ENCODE data around the gene DNAAF5.
"Not testable (repeated sequence)": the region's sequence is repeated elsewhere in the genome, so short reads cannot be mapped to it uniquely, and the experiment has no call there.

Gene DNAAF5

DNA sequence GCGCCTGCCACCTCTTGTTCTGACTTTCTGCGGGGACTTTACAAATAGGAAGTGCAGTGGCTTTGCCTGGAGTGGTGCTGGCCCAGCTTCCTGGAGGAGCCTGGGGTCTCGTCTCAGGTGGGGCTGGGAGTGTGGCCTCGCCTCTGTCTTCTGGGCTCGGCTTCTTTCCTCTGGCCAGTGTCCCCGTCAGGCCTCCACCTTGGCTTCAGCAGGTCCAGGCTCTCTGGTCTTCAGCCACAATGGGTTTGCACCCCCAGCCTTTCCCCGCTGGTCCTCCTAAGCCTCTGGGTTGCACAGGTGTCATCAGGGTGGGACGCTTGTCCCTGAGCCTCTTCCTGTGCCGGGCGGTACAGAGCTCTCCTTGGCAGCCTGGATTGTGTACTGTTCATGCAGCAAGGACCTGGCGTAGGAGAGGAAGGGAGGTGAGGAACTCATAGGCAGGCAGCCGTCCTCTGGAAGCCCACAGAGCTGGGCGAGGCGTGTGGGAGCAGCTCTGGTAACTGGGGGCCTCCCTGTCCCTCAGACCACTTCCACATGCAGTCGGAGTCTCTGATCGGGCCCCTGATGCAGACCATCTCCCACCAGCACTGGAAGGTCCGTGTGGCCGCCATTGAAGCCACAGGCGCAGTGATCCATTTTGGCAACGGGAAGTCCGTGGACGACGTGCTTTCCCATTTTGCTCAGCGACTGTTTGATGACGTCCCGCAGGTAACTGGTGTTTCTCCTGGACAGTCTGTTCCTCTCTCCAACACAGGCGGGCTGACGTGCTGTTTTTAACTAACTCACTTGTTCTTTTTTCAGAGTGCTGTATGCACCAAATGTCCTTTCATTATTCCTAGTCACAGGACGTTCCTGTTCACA is 2.9 kb downstream of the DNAAF5 start:
- DNase-seq (ENCODE audit: low read depth in 2 of 2), result no peak

DNA sequence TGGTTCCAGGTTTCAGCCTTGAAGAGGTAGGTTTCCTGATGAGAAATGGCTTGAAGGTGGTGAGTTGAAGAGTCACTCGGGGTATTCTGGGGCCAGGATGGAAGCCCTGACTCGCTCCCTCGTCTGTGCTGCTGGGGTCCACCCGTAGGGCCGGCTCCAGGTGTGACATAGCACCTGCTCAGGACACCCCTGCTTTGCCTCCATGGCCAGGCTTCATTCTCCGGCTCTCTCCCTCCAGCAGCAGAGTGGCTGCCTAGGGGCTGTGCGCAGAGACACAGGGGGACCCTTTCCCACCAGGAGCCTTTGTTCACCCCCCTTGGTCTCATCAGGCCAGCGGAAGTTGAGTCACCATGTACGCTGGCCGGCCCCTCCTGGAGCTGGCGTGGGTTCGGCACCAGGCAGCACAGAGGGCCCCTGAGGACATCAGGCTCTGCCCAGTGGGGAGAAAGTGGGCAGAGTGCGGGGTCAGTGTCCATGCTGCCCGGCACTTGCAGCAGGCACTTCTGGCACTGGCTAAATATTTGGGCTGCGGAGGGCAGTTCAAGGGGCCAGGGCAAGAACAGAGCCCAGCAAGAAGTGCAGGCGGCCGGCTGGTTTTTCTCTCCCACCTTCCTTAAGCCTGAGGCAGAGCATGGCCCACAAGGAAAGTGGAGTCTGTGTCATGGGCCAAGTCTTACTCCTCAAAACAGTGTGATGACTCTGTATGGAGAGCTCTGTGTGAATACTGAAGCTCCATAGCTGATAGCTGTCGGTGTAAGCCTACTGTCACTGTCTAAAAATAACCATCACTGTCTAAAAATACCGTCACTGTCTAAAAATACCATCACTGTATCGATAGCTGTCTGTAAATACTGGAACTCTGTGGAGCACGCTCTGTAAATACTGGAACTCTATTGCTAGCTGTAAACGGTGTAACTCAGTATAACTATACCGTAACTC is 4.3 kb downstream of the DNAAF5 start:
- DNase-seq (ENCODE audit: low read depth in 2 of 2), result no peak

DNA sequence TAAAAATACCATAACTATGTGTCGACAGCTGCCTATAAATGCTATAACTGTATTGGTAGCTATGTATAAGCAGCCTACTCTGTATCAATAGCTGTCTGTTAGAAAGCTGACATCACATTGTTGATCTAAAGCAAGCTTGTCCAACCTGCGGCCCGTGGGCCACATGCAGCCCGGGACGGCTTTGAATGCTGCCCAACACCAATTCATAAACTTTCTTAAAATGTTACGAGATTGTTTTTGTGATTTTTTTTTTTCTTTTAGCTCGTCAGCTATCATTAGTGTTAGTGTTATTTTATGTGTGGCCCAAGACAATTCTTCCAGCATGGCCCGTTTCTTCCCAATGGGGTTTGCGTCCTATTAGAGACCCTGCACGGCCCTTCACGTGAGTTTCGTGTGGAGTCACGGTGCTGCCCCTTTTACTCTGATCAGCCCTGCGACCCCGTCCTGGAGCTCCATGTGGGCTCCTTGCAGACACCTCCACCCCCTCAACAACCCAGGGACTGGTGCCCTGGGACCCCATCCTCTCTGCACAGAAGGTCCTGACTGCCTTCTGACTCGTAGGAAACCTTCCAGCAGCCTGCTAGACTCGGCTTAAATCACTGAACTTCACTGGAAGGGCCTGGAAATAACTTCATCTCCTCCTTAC is 5.1 kb downstream of the DNAAF5 start:
- no peak for DNase-seq (ENCODE audit: low read depth in 2 of 2)

DNA sequence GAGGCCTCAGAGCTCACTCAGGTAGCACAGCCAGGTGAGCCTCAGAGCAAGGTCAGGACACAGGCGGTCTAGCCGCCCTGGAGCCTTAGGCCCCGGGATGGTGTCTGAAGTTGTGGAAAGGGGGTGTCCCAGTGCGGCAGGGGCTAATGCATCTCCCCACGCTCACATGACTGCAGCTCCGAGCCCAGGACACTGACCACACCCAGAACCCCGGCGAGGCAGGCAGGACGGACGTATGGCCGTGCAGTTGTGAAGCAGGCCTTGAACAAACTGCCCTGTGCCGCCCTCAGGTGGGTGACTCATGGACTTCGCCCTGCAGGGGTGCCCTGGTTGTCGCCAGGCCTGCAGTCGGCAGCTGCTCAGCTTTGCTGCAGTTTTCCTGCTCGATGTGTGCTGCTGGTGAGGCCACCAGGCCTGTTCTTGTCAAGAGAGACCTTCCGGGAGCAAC is 5.6 kb downstream of the DNAAF5 start:
- no peak for DNase-seq (ENCODE audit: low read depth in 2 of 2)

DNA sequence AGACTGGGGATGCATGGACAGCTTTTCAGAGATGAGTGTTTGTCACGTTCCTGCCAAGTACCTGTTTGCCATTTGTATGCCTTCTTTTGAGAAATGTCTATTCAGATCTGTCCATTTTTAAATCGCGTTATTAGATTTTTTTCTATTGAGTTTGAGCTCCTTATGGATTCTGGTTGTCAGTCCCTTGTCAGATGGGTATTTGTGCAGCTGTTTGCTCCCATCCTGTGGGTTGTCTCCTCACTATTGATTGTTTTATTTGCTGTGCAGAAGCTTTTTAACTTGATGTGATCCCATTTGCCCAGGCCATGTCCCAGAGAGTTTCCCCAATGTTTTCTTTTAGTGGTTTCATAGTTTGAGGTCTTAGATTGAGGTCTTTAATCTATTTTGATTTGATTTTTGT is 6.1 kb downstream of the DNAAF5 start:
- DNase-seq (ENCODE audit: low read depth in 2 of 2), result no peak

DNA sequence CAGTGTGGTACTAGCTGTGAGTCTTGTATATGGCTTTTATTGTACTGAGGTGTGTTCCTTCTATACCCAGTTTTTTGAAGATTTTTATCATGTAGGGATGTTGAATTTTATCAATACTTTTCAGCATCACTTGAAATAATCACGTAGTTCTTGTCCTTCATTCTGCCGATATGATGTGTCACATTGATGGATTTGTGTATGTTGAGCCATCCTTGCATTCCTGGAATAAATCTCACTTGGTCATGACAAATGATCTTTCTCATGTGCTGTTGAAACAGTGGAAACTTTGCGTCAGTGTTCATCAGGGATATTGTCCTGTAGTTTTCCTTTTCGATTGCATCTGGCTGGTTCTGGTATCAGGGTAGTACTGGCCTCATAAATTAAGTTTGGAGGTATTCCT is 7.7 kb downstream of the DNAAF5 start:
- no peak for DNase-seq (ENCODE audit: low read depth in 2 of 2)

DNA sequence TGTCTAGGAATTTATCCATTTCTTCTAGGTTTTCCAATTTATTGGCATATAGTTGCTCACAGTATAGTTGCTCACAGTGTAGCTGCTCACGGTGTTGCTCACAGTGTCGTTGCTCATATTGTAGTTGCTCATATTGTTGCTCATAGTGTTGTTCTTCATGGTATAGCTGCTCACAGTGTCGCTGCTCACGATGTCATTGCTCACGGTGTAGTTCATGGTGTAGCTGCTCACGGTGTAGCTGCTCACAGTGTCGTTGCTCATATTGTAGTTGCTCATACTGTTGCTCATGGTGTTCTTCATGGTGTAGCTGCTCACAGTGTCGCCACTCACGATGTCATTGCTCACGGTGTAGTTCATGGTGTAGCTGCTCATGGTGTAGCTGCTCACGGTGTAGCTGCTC is 8.3 kb downstream of the DNAAF5 start:
- DNase-seq (ENCODE audit: low read depth in 2 of 2), result no peak

DNA sequence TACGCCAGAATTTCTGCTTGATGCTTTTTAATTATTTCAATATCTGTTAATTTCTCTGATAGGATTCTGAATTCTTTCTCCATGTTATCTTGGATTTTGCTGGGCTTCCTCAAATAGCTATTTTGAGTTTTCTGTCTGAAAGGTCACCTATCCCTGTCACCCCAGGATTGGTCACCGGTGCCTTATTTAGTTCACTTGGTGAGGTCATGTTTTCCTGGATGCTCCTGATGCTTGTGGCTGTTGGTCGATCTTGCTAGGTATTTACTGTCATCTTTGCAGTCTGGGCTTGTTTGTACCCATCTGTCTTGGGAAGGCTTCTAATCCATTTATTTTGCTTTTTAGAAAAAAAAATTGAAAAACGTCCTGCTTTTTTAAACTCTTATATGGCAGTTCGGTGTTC is 11.7 kb downstream of the DNAAF5 start:
- DNase-seq (ENCODE audit: low read depth in 2 of 2), result no peak

DNA sequence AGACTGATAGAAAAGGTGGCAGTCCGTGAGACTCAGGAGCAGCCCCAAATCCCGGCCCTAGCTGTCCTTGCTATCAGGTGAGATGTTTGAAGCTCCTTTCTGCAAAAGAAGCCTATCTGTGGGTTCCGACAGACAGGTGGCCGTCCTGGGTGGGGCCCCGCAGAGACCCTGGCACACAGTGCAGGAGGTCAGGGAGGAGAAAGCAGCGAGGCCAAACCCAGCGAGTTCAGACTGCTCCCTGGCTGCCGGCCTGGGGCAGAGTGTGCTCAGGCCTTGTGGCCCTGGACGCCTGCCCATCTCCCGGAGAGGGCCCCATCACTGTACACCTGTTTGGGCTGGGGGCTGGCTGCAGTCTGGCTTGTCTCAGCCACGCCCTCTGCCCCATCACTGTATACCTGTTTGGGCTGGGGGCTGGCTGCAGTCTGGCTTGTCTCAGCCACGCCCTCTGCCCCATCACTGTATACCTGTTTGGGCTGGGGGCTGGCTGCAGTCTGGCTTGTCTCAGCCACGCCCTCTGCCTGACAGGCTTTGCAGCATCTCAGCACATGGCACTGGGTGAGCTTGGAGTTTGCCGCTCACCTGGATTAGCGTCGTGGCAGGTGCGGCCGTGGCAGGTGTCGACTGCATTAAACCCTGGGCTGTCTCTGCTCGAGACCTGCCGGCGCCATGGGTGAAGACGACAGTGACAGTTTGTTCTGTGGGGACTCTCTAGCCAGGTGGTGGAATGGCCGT is 12.4 kb downstream of the DNAAF5 start:
- DNase-seq (ENCODE audit: low read depth in 2 of 2), result no peak

DNA sequence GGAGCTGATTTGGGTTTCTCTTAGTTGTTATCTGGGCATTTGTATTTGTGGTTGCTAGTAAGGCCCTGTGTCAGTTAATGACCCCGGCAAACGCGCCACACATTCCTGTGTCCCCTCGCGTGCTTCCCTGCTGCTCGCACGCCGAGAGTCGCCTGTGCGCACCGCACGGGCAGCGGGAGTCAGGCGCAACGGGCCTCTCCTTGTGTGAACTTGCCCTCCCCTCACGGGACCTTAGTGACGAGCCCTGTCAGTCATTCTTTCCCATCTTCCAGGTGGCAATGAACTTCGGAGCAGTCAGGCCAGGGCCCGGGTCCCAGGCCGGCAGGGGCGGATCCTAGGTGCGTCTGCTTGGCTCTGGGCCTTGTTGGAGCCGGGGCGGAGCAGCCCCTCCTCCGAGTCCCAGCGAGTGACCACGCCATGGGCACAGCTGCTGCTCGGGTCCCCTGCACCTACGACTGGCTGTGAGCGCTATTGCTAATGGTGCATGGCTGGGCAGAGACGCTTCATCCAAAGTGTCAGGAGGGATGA is 13.0 kb downstream of the DNAAF5 start:
- DNase-seq (ENCODE audit: low read depth in 2 of 2), result no peak

DNA sequence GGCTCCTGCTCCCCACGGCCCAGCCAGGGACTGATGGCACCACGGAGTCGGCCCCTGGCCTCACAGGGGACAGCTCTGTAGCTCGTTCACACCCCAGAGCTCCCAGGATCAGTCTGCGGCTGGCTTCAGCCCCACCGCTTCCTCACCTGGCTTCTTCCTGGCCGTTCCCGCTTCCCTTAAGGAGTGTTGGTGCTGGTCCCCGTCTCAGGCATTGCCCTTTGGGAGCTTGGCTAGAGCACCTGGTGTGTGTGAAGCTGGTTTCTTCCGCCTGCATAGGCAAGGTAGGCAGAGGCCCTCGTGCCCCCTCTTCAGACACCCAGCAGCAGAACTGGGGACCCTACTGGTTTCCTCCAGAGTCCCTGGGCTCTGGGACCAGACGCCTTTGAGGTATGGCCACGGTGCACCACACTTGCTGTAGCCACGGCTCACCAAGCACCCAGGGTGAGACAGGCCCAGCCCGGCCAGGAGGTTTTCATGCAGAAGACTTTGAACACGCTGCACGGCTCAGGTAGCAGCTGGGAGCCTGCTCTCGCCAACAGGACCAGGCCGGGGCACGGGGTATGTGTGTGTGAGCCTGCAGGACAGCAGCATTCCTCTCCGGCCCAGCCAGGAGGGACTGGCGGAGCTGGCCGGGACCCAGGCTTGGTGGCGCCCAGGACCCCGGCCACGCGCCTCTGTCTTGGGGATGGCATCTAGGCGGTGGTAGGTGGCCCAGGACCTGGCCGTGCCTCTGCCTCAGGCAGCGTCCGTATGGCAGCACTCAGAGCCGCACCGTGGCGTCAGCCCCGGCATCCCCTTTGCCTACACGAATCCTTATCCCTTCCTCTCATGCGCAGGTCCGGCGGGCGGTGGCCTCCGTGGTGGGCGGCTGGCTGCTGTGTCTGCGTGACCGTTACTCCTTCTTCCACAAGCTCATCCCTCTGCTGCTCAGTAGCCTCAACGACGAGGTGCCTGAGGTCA is 13.8 kb downstream of the DNAAF5 start:
- no peak for DNase-seq (ENCODE audit: low read depth in 2 of 2)

DNA sequence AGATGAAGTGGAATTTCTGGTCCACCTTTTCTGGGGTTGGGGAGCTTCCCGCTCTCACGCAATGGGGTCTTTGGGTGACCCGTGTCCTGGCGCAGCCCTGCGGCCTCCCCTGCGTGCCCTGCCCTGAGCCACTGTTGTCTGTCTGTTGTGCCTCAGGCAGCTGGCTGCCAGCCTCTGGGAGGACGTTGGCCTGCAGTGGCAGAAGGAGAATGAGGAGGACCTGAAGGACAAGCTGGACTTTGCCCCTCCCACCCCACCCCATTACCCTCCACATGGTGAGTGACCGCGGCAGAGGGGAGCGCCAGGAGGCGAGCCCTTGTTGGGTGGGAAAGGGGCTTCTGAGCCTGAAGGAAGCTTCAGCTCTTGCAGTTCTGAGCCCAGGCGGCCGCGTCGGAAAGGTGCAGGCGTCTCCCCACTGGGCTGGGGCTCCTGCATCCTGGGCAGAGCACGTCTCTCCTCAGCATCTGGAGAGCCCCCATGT is 14.7 kb downstream of the DNAAF5 start:
- DNase-seq (ENCODE audit: low read depth in 2 of 2), result no peak

DNA sequence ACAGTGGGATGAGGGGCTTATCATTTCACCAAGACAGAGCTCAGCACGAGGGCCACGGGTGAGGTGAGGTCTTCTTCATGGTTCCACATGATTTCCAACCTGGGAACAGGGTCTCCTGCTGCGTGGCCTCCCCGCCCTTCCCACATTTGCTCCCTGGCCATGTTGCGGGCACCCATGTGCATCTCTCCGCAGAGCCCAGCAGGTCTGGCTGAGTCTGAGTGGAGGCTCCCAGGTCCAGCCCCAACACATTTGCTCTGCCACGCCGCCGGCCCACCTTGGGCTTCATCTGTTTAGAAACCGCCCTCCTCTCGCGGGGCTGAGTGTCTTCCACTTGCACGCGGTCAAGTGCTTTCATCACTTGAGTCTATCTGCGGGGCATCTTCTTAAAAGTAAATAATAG is 15.4 kb downstream of the DNAAF5 start:
- DNase-seq (ENCODE audit: low read depth in 2 of 2), result no peak

DNA sequence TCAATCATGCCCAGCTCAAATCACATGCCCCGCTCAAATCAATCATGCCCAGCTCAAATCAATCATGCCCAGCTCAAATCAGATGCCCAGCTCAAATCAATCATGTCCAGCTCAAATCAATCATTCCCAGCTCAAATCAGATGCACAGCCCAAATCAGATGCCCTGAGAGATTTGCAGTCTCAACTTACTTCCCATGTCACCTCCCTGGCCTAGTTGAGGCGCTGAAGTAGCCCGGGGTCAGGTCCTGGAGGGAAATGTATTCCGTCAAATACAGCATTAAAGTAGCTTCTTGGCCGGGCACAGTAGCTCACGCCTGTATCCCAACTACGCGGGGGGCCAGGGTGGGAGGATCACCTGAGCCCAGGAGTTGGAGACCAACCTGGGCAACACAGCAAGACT is 16.3 kb downstream of the DNAAF5 start:
- no peak for DNase-seq (ENCODE audit: low read depth in 2 of 2)

DNA sequence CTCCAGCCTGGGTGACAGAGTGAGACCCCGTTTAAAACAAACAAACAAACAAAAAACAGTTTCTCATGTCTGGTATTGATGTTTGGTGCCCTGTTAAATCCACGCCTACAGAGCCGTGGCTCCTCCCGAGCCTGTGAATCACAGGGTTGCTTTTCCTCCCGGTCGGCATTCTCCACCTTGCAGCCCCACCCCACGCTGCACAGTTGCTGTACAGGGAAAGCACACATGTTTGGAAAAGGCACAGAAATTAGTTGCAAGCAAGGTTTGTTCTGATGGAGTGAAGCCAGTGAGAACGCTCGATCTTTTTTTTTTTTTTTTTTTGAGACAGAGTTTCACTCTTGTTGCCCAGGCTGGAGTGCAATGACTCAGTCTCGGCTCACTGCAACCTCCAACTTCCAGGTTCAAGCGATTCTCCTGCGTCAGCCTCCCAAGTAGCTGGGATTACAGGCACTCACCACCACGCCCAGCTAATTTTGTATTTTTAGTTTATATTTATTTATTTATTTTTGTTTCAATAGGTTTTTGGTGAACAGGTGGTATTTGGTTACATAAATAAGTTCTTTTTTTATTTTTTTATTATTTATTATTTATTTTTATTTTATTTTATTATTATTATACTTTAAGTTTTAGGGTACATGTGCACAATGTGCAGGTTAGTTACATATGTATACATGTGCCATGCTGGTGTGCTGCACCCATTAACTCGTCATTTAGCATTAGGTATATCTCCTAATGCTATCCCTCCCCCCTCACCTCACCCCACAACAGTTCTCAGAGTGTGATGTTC is 17.0 kb downstream of the DNAAF5 start:
- DNase-seq (ENCODE audit: low read depth in 2 of 2), result not testable (repeated sequence)

DNA sequence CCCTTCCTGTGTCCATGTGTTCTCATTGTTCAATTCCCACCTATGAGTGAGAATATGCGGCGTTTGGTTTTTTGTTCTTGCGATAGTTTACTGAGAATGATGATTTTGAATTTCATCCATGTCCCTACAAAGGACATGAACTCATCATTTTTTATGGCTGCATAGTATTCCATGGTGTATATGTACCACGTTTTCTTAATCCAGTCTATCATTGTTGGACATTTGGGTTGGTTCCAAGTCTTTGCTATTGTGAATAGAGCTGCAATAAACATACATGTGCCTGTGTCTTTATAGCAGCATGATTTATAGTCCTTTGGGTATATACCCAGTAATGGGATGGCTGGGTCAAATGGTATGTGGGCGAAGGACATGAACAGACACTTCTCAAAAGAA is 17.6 kb downstream of the DNAAF5 start:
- DNase-seq (ENCODE audit: low read depth in 2 of 2), result not testable (repeated sequence)

DNA sequence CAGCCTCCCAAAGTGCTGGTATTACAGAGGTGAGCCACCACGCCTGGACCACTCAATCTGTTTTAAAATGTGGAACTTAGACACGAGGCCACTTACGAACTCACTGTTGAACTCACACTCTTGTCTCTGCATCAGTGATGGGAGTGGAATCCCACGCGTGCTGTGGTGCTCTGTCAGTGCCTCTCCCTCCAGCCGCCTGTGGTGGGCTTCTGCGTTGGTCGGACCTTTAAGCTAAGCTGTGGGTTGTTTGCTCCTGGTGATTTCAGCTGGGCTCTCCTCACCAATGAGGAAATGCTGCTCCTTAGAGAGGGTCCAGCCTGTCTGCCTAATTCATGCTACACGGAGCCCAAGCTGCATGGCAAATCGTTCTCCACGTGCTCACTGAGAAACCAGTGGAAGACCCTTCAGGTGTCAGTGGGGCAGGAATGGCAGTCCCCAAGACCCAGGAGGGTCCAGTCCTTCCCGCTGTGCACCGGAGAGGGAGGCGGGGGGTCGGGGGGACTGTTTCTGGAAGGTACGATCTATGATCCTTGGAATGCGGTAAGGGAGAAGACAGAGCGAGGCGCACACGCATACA is 18.4 kb downstream of the DNAAF5 start:
- no peak for DNase-seq (ENCODE audit: low read depth in 2 of 2)

DNA sequence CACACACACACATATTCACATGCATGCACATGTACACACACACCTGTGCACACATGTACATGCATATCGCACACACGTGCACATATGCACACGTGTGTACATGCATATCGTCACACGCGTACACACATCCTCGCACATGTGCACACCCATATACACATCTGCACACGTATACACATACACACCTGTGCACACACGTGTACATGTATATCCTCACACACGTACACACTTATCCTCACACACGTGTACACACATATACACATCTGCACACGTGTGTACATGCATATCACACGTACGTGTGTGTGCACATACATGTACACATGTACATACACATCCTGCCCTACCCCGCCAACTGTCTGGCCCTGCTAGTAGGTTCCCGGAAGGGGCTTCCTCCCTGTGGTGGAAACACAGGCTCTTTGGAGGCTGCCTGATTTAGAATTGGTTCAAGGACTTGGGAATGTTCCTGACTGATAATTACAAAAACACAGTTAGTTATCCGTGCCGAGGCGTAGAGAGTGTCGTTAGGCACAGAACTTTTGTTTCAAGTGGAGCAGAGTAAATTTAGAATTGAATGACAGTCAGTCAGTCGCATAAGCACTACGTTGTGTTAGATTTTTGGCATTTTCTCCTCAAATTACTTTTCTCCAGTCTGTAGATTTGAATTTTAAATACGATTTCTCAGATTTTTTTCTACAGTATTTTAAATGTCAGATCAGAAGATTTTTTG is 19.1 kb downstream of the DNAAF5 start:
- DNase-seq (ENCODE audit: low read depth in 2 of 2), result no peak

Measured in stimulated activated CD8-positive, alpha-beta memory T cell treated with anti-CD3 and anti-CD28 coated beads, Interleukin-7, amount 100 ng/mL, for 4 hours (primary cell).